T47D (cell line): ENCODE measurements around the gene MAP3K7.

Experiments
- DNase-seq, 2 experiments: peaks; one replicate each; pipeline versions ENCODE4 v3.0.0 to v3.0.0-alpha.2; 2011 to 2012; ENCODE audit warnings: low read depth in 1 of 2, low spot score in 1 of 2
- JUND ChIP-seq: IDR thresholded peaks from 2 replicates; pipeline ENCODE4 v1.6.1; 2012; ENCODE audit warnings: low read depth
- in situ Hi-C: cut with HindIII; loops from 2 replicates; pipeline ENCODE4 v1.10.0; 2016; ENCODE audit warnings: low sequenced_read_pairs, low pct_unique_long_range_greater_than_20kb

The MAP3K7 gene

DNA sequence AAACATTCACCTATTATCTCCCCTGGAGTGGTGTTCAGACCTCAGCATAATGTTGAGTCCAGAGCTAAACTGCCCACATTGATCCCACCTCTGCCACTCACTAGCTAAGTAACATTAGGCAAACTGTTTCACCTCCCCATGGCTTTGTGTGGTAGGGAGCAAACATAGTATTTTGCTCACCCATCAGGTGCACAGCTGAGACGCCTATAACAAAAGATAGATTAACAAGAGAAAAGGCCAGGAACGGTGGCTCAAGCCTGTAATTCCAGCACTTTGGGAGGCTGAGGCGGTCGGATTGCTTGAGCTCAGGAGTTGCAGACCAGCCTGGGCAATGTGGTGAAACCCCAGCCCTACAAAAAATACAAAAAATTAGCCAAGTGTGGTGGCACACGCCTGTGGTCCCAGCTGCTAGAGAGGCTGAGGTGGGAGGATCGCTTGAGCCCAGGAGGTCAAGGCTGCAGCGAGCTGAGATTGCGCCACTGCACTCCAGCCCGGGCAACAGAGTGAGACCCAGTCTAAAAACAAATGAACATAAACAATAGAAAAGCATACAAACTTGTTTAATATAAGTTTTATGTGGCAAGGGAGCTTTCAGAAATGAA lies 91.6 kb downstream of the MAP3K7 start:
- no peak for DNase-seq
- in situ Hi-C loops, result no loop called here
- no peak for TF ChIP-seq JUND

DNA sequence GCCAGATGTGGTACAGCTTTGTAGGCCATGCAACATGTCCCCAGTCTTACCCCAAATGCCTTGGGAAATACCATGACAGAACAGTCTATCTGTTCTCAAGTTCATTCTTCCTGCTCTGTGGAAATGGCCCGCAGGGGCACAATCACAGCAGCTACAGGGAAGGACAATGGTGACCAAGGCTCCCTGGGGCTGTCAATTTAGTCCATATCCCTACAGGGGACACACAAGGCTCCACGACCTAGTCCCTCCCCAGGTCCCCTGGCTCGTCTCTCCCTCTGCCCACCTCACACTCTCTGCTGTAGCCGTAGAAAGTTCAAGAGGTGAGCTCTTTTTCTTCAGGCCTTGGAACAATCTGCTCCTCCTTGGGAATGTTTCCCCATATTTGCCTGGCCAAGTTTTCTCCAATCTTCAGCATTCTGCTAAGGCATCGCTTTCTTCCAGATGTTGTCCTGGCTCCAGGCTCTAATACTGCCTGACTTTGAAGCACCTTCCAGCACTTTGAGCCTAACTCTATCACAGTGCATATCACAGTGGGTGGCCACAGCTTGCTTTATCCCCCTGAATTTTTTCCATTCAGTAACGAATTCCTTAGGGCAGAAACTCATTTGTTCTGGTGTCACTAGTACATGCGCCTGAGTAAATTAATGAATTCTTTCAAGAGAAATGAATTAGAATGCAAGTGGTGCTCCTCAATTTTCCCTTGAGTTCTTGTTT lies 92.6 kb downstream of the MAP3K7 start:
- in situ Hi-C loops, result no loop called here
- no peak for DNase-seq
- TF ChIP-seq JUND, result no peak

DNA sequence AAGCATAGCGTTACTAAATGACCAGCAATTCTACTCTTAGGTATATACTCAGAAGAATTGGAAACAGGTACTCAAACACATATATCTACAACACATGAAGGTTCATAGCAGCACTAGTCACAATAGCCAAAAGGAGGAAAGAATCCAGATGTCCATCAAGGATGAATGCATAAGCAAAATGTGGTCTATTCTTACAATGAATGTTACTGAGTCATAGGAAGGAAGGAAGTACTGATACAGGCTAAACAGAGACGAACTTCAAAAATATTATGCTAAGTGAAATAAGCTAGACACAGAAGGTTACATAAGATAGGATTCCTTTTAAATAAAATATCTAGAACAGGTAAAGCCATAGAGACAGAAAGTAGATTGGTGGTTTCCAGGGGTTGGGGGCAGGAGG lies 93.5 kb downstream of the MAP3K7 start:
- DNase-seq, result no peak
- no peak for TF ChIP-seq JUND
- in situ Hi-C loops, result no loop called here

DNA sequence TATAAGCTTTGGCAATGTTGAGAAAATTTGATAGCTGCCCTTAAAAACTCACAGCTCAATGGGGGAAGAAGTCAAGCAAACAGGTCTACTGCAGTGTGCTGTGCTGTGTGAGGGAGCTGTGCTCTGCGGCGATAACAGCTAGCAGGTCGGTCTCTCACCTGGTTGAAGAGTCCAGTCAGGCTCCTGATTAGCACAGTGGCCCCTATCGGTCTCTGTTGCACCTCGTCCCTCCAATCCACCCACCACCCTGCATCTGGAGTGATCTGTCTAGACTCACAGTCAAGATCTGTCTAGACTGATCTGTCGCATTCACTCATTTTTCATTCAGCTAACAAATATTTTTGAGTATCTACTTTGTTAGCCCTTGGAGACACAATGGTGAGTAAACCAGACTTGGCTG lies 94.1 kb downstream of the MAP3K7 start:
- TF ChIP-seq JUND, result no peak
- no peak for DNase-seq
- in situ Hi-C loops, result no loop called here

DNA sequence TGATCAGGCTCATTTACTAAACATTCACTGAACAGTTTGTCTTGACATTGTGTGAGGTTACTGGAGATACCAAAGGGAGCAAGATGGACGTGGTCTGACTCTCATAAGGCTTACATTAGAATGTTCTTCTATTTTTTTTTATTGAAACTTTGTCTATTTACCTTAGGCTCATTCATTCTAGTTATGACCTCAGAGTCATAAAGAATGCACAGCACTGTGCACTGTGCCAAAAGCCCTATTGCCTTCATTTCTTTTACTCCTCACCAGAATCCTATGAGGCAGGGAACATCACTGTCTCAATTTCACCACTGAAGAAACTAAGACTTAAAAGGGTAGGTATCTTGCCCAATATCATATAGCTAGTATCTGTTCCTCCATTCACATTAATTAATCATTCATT lies 94.5 kb downstream of the MAP3K7 start:
- TF ChIP-seq JUND, result no peak
- no peak for DNase-seq
- in situ Hi-C loops, result no loop called here

DNA sequence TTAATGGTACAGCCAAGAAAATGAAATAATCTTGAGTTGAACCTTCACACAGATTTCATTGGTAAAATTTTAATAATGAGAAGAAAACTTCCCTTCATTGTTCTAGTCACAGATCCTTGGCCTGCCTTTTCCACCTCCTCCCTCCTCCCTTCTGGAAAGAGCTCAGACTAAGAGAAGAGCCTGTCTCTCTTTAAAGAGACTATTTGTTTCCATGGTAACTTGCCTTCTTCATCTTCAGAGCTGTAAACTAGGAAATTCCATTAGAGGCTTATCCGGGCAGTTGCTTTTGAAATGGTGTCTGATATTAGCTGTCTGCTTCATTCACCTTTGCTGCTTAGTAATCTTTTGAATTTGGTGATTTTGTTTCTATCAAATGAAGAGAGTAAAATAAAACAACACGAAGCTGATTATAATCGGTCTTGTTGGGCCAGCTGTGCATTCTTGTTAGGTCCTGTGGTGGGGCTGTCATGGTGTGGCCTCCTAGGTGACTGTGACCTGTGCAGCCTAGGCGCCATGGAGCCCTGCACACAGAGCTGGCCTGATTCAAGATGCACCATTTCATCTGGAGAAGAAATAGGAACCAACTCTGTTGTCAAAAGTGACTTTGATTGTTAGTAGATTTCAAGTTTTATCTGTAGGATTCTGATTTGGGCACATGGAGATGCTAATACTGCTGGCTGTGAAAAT lies 96.7 kb downstream of the MAP3K7 start:
- DNase-seq, result no peak
- no peak for TF ChIP-seq JUND
- in situ Hi-C loops, result no loop called here

DNA sequence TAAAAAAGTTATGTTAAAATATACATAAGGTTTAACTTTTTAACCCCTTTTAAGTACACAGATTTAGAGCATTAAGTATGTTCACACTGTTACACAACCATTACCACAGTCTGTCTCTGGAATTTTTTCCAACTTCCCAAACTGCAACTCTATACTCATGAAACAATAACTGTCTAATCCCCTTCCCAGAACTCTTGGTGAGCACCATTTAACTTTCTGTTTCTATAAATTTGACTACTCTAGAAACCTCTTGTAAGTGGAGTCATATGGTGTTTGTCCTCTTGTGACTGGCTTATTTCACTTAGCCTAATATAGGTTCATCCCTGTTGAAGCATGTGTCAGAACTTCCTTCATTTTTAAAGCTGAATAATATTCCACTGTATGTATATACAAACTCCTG lies 98.1 kb downstream of the MAP3K7 start:
- no peak for TF ChIP-seq JUND
- no peak for DNase-seq
- in situ Hi-C loops, result no loop called here

DNA sequence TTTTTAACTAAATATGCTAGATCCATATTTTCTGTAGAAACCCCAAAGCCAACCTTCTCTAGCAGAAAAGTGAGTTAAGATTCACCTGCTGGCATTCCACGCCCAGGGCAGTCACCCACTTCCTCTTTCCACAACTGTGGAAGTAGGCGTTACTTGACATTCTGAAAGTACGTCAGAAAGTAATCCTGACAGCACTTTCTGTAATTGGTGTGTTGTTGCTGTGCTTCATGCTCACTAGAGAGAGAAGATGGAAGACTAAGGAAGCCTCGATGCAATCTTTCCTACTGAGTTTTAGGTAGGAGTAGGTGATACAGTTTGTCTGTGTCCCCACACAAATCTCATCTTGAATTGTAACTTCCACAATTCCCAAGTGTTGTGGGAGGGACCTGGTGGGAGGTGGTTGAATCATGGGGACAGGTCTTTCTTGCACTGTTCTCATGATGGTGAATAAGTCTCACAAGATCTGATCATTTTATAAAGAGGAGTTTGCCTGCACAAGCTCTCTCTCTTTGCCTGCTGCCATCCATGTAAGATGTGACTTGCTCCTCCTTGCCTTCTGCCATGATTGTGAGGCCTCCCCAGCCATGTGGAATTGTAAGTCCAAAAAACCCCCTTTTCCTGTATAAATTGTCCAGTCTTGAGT lies 101.1 kb downstream of the MAP3K7 start:
- no peak for DNase-seq
- TF ChIP-seq JUND, result no peak
- in situ Hi-C loops, result no loop called here

DNA sequence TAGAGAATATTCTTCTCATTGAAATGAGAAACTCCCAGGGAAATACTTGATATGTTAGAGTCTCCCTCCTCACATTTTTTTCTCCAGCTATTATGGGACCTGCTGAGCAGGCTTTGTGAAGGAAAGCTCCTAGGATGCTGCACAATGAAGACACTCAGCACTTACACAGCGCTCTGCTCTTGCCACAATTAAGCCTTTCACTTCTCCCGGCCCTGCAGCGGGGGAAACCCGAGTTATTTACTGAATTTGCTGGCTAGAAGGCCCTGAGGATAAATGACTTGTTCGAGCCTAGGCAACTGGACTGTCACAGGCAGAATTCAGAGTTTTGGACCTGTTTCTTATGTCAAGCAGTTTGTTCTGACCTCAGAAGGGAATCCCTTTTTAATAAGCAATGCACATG lies 102.0 kb downstream of the MAP3K7 start:
- TF ChIP-seq JUND, result no peak
- no peak for DNase-seq
- in situ Hi-C loops, result no loop called here

DNA sequence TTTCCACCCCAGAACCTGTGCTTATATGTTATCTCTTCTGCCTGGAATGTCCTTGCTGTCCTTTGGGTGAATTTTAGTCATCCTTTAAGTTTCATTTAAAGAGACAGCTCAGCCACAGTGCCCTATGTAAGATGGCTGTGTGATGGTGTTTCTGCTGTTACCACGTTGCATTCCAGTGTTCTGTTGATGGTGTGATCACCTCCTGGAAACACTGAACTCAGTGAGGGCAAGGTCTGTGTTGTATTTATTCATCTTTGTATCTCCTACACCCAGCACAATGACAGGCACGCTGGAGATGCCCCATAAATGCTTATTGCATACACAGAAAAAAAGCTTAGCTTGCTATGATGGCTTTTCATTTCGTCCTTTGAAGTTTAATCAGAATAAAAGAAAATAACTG lies 102.5 kb downstream of the MAP3K7 start:
- in situ Hi-C loops, result no loop called here
- no peak for TF ChIP-seq JUND
- DNase-seq, result no peak

DNA sequence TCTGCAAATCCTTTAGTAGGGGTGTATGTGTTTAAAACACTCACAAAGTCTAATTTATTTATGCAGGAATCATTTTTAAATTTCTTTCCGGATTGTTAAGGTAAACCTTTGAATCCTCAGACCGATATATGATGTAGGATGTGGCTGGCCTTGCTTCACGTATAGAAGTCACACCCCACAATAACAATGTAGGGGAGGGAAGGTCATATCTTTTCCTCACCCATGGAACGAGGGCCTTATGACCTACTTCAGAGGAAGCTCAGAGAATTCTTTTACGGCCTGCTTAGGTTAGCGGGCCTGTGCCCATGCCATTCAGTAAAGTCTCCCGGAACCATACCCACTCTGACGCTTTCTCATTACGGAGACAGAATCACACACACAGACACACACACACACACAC lies 102.9 kb downstream of the MAP3K7 start:
- in situ Hi-C loops, result no loop called here
- DNase-seq, result no peak
- TF ChIP-seq JUND, result no peak

DNA sequence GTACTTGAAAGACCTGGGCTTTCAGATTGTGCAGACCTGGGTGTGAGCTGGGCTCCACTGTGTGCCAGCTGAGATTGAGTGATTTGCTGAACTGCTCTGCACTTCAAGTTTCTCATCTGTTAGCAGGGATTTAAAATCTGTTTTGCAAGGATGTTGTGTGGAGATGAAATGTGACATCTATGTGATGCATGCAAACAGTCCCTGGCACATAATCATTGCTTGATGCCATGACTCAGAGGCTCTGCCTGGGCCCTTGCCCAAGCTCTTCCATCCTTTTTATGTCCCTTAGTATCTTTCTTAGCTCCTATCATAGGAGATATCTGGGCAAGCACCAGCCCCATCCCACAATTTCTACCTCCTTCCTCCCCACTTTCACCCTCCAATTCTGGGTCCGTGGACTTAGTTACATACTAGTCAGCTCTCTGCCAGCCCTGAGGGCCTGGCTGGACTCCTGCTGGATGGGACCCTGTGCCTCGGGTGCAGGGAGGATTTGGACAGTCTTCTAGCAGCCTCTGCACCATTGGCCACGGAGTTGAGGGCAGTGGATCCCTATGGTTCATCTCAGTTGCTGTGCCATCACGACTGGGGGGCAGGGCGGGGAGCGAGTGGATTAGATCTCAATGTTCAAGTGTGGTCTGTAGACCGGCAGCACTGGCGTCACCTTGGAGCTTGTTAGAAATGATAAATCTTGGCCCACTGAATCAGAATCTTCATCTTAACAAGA lies 103.6 kb downstream of the MAP3K7 start:
- TF ChIP-seq JUND, result no peak
- in situ Hi-C loops, result no loop called here
- DNase-seq, result no peak
